ENCODE measurements around the gene PDE6A. TPM values are rescaled to one million over a fixed set of nuclear protein-coding genes. Genes with fewer than 3 reads are reported as not detected.

Gene PDE6A
- total and polyA plus RNA-seq, 2 of the 8 experiments (the other 6 are each of a cell fraction or from before 2014, with no cell fraction given): not detected

GRCh38 chr5:149870232-149870631, 74.4 kb downstream of the PDE6A start:
- no peak overlapping the region for H3K18ac ChIP-seq (ENCODE audit: extremely low read depth, low read length)
- H2BK20ac ChIP-seq (ENCODE audit: low read length): no peak overlapping the region
- H3K9ac ChIP-seq (replicated peaks in 1 of 4; ENCODE audit: extremely low read depth in 1 of 4, low read depth in 3 of 4, low read length in 3 of 4): no peak overlapping the region
- no peaks in the 10 kb centered on the region for H3K27me3 ChIP-seq (replicated peaks in 1 of 4; ENCODE audit: control insufficient read depth in 3 of 4, extremely low read depth in 1 of 4, insufficient read depth in 3 of 4, low read length in 3 of 4)
- H4K20me1 ChIP-seq (replicated peaks in 1 of 2; ENCODE audit: control insufficient read depth in 1 of 2, insufficient read depth in 2 of 2, low read length in 2 of 2): no peaks in the 10 kb centered on the region
- no peak overlapping the region for H3K27ac ChIP-seq (ENCODE audit: low read depth, low read length)
- no peak overlapping the region for H4K8ac ChIP-seq (ENCODE audit: extremely low read depth, insufficient read depth, low read length)
- H3K23me2 ChIP-seq (ENCODE audit: low read depth, low read length): no peaks in the 10 kb centered on the region
- H3K79me1 ChIP-seq (ENCODE audit: low read depth, low read length): no peaks in the 10 kb centered on the region
- no peak for FAIRE-seq
- ChIA-PET POLR2A (ENCODE audit: partially characterized antibody) (no interaction called here), CTCF (ENCODE audit: partially characterized antibody) (interaction anchor here (0.7 to 64.1 kb wide), 7 partner anchors 8 to 233 kb away, joined by 3 to 1740 read pairs (median 4); no protein-coding TSS in a partner anchor)
- no peak overlapping the region for H2AFZ ChIP-seq (ENCODE audit: low read length)
- TF ChIP-seq CHD2 (IDR thresholded peaks at IDR 0.05; ENCODE audit: low read length): no peak
- no peak for TF ChIP-seq RNF2 (IDR thresholded peaks at IDR 0.05; ENCODE audit: borderline replicate concordance, low read depth, low read length, missing control alignments, poor library complexity, severe bottlenecking)
- no peak for TF ChIP-seq GABPA (IDR thresholded peaks at IDR 0.05; ENCODE audit: borderline replicate concordance, insufficient read depth, low read length)
- no peak for TF ChIP-seq SP1 (IDR thresholded peaks at IDR 0.05; ENCODE audit: low read depth, low read length)
- no peak for TF ChIP-seq EGR1 (IDR thresholded peaks at IDR 0.05; ENCODE audit: borderline replicate concordance, low read depth, low read length)
- no peak overlapping the region for H3K23ac ChIP-seq (ENCODE audit: insufficient read length)
- H3K9me3 ChIP-seq (ENCODE audit: insufficient read depth in 2 of 2, low read depth in 1 of 2, low read length in 1 of 2): no peaks in the 10 kb centered on the region
- no peaks in the 10 kb centered on the region; a peak in 1 of 8 replicates for H3K36me3 ChIP-seq (ENCODE audit: control insufficient read depth in 2 of 4, insufficient read depth in 4 of 4, low read length in 3 of 4)
- H3K4ac ChIP-seq (replicated peaks; ENCODE audit: insufficient read length, low read depth, low read length): no peak overlapping the region
- H3K14ac ChIP-seq (ENCODE audit: insufficient read length): no peak overlapping the region
- peaks cover 0 to 2% (median 0%) of the 10 kb centered on the region in 4 experiments; a peak in 2 of 7 replicates for H3K4me1 ChIP-seq (replicated peaks in 1 of 4; ENCODE audit: control insufficient read depth in 3 of 4, insufficient read depth in 4 of 4, low read length in 3 of 4)
- no peak overlapping the region for H2AK5ac ChIP-seq (ENCODE audit: low read depth, low read length)
- no peaks in the 10 kb centered on the region for H3K79me2 ChIP-seq (ENCODE audit: control insufficient read depth in 1 of 2, insufficient read depth in 2 of 2, low read length in 2 of 2)
- no peak for DNase-seq (ENCODE audit: low read depth in 1 of 2, low spot score in 2 of 2)
- H4K91ac ChIP-seq (replicated peaks; ENCODE audit: insufficient read length, low read length): no peak overlapping the region
- H2BK12ac ChIP-seq (ENCODE audit: low read depth, low read length): no peak overlapping the region
- 100% methylated on average over 1 of the region's 1 CpG; no CpG with 5 or more reads in 1 of the 2 experiments for WGBS, 2 experiments (ENCODE audit: extremely low coverage in 1 of 2, insufficient coverage in 1 of 2, insufficient read length in 1 of 2, insufficient replicate concordance in 2 of 2, low coverage in 1 of 2, low lambda C conversion rate in 2 of 2, missing lambda C conversion rate in 1 of 2)
- no peak overlapping the region for H2BK5ac ChIP-seq (ENCODE audit: low read depth, low read length)
- H3K4me3 ChIP-seq (ENCODE audit: extremely low read depth in 1 of 4, insufficient read depth in 2 of 4, low read depth in 3 of 4, low read length in 4 of 4): no peak overlapping the region
- H3K4me2 ChIP-seq (ENCODE audit: insufficient read depth in 1 of 2, low read depth in 2 of 2, low read length in 2 of 2): no peak overlapping the region
- H3K56ac ChIP-seq (replicated peaks; ENCODE audit: insufficient read length, low read depth, low read length): no peak overlapping the region
- no peak overlapping the region for H4K5ac ChIP-seq (ENCODE audit: insufficient read length, low read depth, low read length)
- no peak overlapping the region for H2BK15ac ChIP-seq (ENCODE audit: low read length)
- no peak overlapping the region for H2BK120ac ChIP-seq (replicated peaks; ENCODE audit: low read depth, low read length)
